ENCODE data around the gene PRR14L.
"Not testable (repeated sequence)": the region's sequence is repeated elsewhere in the genome, so short reads cannot be mapped to it uniquely, and the experiment has no call there.

Gene PRR14L

GRCh38 chr22:31728857-31729256, 21.1 kb downstream of the PRR14L start:
- TF ChIP-seq CTCF (conservative IDR thresholded peaks at IDR 0.05), result no peak
- H3K27ac ChIP-seq, result no peak overlapping the region

- no peak overlapping the region for H3K27ac ChIP-seq
- no peak for TF ChIP-seq CTCF (conservative IDR thresholded peaks at IDR 0.05)
Measured at GRCh38 chr22:31726692-31727091, 23.2 kb downstream of the PRR14L start.

DNA sequence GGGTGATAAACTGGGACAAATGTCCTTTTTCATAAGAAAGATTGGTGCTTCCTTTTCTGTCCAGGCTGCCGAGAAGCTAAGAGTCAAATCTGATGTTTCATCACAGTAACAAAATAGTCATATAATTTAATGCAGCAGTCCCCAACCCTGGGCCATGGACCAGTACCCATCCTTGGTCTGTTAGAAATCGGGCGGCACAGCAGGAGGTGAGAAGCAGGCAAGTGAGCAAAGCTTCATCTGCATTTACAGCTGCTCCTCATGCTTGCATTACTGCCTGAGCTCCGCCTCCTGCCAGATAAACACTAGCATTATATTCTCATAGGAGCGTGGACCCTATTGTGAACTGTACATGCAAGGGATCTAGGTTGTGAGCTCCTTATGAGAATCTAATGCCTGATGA, 26.2 kb downstream of the PRR14L start:
- TF ChIP-seq CTCF (conservative IDR thresholded peaks at IDR 0.05), result no peak
- H3K27ac ChIP-seq, result no peak overlapping the region

DNA sequence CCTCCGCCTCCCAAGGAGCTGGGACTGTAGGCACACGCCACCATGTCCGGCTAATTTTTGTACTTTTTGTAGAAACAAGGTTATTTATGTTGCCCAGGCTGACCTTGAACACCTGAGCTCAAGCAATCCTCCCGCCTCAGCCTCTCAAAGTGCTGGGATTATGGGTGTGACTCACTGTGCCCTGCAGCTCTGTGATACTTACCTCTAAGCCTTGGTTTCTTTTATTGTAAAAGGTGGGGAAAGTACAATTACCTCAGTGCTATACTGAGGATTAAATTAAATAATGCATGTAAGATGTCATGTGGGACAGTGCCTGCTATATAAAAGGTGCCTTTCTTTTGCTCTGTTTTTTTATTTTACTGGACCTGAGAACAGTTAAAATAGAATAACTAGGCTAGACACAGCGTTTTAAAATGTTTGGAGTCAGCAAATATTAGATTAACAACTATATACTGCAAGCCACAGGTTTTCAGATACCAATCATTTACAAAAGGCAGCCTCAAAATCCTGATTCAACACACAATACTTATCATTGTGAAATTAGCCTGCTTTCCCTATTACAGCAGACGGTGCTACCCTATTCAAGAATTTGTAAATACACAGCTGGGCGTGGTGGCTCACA, 30.0 kb downstream of the PRR14L start:
- TF ChIP-seq CTCF (conservative IDR thresholded peaks at IDR 0.05), result no peak

GRCh38 chr22:31715147-31715778, 34.7 kb downstream of the PRR14L start:
- no peak overlapping the region for H3K27ac ChIP-seq

More for the DNA sequence above, 30.0 kb downstream of the PRR14L start:
- no peak overlapping the region for H3K27ac ChIP-seq

GRCh38 chr22:31711226-31711625, 38.7 kb downstream of the PRR14L start:
- not testable (repeated sequence) for H3K27ac ChIP-seq

More at GRCh38 chr22:31715147-31715778, 34.7 kb downstream of the PRR14L start:
- no peak for TF ChIP-seq CTCF (conservative IDR thresholded peaks at IDR 0.05)

DNA sequence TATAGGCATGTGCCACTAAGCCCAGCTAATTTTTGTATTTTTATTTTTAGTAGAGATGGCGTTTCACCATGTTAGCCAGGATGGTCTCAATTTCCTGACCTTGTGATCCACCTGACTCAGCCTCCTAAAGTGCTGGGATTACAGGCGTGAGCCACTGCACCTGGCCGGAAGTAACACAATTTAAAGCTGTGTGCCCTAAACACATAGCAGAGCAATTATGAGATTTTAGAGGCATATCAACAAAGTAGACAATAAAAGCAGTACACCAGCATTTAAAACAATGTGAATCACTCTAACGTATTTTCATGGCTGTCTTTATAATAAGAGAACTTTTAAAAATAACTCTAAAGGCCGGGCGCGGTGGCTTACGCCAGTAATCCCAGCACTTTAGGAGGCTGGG, 42.4 kb downstream of the PRR14L start:
- TF ChIP-seq CTCF (conservative IDR thresholded peaks at IDR 0.05), result no peak

GRCh38 chr22:31695423-31695822, 54.5 kb downstream of the PRR14L start:
- H3K27ac ChIP-seq, result no peak overlapping the region
- TF ChIP-seq CTCF (conservative IDR thresholded peaks at IDR 0.05), result no peak

More for the DNA sequence above, 42.4 kb downstream of the PRR14L start:
- no peak overlapping the region for H3K27ac ChIP-seq

DNA sequence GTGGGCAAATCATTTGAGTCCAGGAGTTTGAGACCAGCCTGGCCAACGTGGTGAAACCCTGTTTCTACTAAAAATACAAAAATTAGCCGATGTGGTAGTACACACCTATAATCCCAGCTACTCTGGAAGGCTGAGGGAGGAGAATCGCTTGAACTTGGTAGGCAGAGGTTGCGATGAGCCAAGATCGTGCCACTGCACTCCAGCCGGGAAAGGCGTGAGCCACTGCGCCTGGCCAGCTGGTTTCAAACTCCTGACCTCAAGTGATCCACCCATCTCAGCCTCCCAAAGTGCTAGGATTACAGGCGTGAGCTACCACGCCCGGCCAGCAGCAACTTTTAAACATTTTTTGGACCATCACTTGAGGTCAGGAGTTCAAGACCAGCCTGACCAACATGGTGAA, 55.9 kb downstream of the PRR14L start:
- not testable (repeated sequence) for H3K27ac ChIP-seq
